DMS153 (cell line): ENCODE measurements around the gene MRPL10.
A peak's percentile ranks its signal among the peaks of the same experiment; 100 is the strongest.
"Not testable (repeated sequence)": the region's sequence is repeated elsewhere in the genome, so short reads cannot be mapped to it uniquely, and the experiment has no call there.

Experiments used
- DNase-seq: peaks from one replicate; lab custom pipeline; 2025; lab: John Stamatoyannopoulos, UW

Gene MRPL10

GRCh38 chr17:47789611-47790561 lies 41.5 kb downstream of the MRPL10 start:
- peak; percentile 39 for DNase-seq

- no peak for DNase-seq
Measured at GRCh38 chr17:47785538-47786123, 45.7 kb downstream of the MRPL10 start.

GRCh38 chr17:47781397-47781796 lies 49.9 kb downstream of the MRPL10 start:
- DNase-seq: no peak

- no peak for DNase-seq
Measured at GRCh38 chr17:47778184-47778635, 53.1 kb downstream of the MRPL10 start.

GRCh38 chr17:47776330-47777197 lies 54.8 kb downstream of the MRPL10 start:
- no peak for DNase-seq

- no peak for DNase-seq
Measured at GRCh38 chr17:47774987-47775580, 56.3 kb downstream of the MRPL10 start.

GRCh38 chr17:47774331-47774730 lies 57.0 kb downstream of the MRPL10 start:
- no peak for DNase-seq

- not testable (repeated sequence) for DNase-seq
Measured at GRCh38 chr17:47773649-47774048, 57.7 kb downstream of the MRPL10 start.
